ENCODE results near the gene TGM1.
A peak's percentile ranks its signal among the peaks of the same experiment; 100 is the strongest.
"Not testable (repeated sequence)": the region's sequence is repeated elsewhere in the genome, so short reads cannot be mapped to it uniquely, and the experiment has no call there.

The TGM1 gene

DNA sequence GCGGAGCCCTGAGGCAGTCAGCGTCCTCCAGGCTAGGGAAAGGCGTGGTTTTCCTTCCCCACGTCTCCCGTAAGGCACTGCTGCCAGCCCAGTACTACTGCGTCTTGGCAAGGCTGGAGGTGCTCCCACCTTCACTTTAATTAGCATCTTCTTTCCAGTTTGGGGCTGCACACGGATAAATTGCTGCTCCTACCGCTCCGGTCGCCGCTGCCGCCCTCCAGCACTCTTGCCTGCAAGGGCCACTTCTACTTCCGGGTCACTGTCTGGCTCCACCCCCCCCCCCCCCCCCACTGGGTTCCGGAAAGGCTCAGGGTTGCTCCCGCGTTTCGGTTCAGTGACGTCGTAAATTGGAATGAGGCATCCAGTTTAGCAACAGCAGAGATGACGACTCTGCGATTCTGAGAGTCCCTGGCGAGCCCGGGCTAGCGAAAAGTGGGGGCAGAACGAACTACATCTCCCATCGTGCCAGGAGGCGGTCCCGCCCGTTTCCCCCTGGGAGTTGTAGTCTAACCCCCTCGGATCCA lies 30.8 kb downstream of the TGM1 start, which contains the start of gene NEDD8:
NEDD8 (minus strand) TSS at position 247 of the 524 bp plus-strand sequence; CDS start at position 147, 100 bp downstream.
- peak; percentile 50 for DNase-seq

DNA sequence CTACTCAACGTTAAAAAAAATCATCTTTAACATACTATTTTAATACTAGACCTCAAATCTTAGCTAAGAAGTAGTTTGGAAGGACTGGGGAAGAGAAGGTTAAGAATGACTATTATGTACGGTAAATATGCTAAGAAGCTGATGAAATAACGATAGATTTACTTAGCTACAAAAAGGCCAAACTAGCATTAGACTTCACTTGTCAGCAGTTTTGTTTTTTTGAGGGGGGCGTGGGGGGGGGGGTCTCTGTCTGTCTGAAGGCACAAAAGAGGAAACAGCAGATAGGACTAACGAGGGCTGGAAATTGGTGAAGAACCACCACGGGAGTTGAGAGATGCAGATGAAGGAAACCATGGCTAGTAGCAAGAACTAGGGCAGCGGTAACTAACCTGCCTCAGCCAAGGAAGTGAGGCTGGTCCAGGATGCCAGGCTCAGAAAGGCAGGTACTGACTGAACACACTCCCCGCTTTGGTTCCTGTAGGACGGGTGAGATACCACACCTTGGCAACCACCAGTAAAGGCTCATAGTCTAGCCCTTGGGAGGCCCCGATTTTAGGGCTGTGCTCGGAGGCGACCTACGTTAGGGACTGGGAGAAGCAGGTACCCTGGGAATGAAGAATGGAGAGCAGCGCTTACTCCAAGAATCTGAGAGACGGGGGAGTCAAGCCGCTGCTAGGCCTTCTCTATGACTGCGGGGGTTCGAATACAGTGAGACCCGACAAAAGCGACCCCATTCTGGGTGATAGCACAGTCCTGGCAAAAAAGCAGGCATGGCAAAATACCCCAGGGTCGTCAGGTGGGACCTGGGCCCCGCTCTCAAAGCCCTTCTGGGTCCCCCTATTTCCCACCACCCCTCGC lies 31.5 kb downstream of the TGM1 start:
- no peak for DNase-seq

GRCh38 chr14:24228902-24229301 lies 34.1 kb downstream of the TGM1 start:
- no peak for DNase-seq

GRCh38 chr14:24226473-24226872 lies 36.5 kb downstream of the TGM1 start:
- no peak for DNase-seq

DNA sequence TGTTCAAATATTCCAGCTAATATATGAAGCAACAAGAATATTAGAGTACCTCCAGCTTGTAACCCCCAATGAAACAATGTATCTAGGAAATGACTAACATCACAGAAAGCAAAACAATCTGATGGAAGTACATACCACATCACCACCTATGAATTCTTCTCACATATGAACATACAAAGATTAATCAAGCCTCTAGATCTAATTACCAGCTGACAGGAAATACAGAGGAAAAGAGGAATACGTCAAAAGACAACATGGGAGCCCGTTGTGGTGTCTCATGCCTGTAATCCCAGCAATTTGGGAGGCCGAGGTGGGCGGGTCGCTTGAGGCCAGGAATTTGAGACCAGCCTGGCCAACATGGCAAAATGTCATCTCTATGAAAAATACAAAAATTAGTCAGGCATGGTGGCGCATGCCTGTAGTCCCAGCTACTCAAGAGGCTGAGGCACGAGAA lies 38.3 kb downstream of the TGM1 start:
- DNase-seq: no peak

DNA sequence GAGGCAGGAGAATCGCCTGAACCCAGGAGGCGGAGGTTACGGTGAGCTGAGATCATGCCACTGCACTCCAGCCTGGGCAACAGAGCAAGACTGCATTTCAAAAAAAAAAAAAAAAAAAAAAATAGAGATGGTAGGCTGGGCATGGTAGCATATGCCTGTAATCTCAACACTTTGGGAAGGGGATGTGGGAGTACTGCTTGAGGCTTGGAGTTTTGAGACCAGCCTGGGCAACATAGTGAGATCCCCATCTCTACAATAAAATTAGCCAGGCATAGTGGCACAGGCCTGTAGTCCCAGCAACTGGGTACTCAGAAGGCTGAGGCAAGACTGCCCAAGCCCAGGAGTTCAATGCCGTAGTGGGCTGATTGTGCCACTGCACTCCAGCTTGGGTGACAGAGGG lies 40.0 kb downstream of the TGM1 start:
- not testable (repeated sequence) for DNase-seq

DNA sequence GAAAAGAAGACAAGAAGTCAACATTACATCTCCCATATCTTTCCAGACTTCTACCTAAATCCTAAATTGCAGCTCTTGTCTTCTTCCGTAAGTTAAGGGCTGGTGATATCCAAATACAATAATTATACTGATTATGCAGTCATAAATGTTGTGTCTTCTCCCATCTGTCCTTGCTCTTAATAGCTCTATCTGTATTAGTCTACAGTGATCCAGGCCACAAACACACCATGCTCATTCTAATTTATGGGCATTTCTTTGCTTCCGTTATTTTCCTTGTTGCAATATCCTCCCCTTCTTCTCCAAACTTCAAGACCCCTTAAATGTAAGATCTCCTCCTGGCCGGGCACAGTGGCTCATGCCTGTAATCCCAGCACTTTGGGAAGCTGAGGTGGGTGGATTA lies 43.5 kb downstream of the TGM1 start:
- no peak for DNase-seq

DNA sequence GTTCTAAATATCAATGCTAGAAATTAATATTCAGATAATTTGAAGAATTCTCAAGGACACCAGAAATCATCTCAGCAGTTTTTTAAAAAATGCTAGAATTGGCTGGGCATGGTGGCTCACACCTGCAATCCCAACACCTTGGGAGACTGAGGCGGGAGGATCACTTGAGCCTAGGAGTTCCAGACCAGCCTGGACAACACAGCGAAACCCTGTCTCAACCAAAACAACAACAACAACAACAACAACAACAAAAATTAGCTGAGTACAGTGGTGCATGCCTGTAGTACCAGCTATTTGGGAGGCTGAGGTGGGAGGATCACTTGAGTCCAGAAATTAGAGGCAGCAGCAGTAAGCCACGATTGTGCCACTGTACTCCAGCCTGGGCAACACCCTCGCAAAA lies 43.9 kb downstream of the TGM1 start:
- DNase-seq: no peak

- DNase-seq: not testable (repeated sequence)
Measured at GRCh38 chr14:24216876-24217275, 46.1 kb downstream of the TGM1 start.

DNA sequence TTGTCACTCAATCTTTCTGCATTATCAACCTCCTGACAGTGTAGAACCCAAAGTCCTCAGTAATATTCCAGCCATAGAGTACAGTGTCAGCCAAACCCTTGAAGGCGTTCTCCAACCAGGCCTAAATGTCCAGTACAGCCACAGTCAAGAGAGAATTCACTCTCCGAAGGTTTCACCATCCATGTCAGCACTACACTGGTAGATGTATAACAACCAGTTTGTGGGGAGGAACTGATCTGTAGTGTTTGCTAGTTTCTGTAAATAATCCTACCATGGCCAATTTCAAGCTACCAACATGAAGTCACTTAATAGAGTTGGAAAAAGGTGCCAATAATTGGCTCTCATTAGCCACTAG lies 46.7 kb downstream of the TGM1 start:
- DNase-seq: no peak

- peak; percentile 61 for DNase-seq
Measured at GRCh38 chr14:24215495-24216344, 47.3 kb downstream of the TGM1 start, which contains the start of gene MDP1. Gene MDP1, minus strand, starts transcription at chr14:24216066. Its CDS starts 111 bp downstream, at chr14:24215955.

DNA sequence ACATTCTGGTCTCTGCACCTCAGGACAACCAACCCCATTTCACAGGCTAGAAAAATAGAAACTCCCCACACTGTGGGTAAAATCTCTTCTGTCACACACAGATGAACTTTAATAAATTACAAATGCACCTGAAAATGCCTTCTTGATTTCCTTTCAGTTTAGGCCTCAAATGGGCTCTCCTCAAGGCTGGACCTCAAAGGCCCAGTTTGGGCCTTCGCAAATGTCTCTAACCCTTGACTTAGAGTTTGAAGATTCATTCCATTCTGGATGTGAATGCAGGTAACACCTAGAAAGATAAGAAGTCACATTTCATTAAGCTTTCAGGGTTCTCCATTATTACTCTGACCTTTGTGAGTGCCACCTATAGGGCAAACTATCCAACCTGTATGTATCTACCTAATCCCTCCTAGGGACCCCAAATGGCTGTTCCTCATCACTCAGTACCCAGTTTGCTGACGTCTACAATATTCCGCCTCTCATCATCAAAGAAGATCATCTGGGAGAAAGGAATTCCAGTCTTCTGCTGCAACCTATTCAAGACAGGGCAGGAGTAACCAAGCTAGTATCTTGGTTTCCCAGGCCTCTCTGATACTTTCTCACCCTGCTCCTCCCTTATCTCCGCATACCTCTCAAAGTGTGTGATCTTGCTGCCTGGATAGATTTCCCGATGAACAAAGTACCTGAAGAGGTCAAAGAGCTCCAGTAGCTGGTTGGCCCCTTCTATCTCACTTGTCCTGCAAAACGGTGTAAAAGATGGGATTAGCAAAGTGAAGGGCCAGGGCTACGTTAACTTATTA lies 48.9 kb downstream of the TGM1 start:
- no peak for DNase-seq

- DNase-seq: peak; percentile 94
Measured at GRCh38 chr14:24212924-24213865, 49.8 kb downstream of the TGM1 start, which contains the start of gene CHMP4A. Gene CHMP4A, minus strand, starts transcription at chr14:24213488. Its CDS starts 49 bp downstream, at chr14:24213439.

GRCh38 chr14:24211311-24211710 lies 51.7 kb downstream of the TGM1 start:
- DNase-seq: no peak

GRCh38 chr14:24207625-24208024 lies 55.4 kb downstream of the TGM1 start:
- no peak for DNase-seq

- DNase-seq: no peak
Measured at GRCh38 chr14:24207104-24207551, 55.8 kb downstream of the TGM1 start.

DNA sequence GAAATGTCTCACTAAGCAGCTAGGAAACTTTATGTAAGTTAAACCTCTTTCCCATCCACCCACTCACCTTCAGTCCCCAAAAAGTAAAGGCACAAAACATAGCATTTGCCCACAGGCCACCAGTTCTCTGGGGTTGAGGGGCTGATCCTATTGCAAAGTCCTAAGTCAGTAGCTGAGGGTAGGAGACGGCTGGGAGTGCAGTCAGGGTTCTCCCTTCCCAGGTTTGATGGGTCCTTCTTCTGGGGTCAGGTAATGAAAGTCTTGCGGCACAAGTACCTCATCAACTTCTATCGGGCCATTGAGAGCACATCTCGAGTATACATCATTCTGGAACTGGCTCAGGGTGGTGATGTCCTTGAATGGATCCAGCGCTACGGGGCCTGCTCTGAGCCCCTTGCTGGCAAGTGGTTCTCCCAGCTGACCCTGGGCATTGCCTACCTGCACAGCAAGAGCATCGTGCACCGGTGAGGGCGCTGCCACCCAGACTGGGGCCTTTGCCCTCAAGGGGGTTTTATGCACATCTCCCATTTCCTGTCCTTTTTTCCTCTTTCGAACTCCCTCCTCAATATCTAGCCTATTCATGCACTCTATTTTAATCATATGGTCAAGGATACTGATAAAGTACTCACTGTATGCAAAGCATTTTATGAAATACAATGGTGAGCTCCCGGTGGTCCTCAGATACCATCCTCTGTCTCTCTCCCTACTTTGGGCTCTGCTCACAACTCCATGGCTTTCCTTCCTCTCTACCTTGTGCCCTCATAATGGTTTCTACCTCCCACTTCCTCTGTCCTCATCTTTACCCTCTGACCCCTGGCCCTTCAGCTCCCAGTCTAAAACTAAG lies 56.5 kb downstream of the TGM1 start:
- no peak for DNase-seq

DNA sequence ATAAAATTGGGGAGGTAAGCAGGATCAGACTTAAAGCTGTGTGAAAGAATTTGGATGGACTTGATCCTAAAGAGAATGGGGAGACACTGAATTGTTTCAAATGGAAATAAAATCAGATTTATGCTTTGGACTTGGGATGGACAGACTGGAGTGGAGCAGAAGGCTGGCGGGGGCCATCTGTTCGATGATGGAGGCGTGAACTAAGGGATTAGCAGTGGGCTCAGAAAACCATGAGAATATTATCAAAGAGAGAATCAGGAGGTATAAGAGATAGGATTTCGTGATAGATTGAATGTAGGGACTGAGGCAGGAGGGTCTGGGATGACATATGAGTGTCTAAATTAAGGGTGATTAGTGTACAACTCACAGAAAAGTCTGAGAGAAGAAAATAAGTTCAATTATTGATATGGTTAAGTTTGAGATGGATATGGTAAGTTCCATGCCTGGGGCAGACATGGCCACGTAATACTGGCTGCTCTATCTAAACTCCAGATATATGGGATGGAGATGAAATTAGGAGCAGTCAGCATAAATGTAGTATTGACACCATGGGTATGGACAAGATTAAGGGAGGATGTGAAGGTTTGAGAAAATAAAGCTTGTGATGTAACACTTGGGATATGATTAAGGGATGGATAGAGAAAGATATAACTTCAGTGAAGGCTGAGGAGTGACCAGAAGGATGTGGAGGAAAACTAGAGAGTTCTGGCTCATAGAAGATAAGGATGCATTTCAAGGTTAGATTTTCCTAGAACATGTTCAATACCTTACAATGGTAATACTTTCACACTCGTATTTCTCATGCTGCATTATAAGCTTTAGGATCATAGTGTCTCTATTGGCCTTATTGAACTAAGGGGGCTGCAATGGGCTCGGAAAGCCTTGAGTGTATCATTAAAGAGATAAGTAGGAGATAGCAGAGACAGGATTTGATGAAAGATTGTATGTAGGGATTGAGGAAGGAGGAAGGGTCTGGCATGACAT lies 58.5 kb downstream of the TGM1 start:
- no peak for DNase-seq

All from activated gamma-delta T cell (primary cell).